GM06990 (cell line): ENCODE data around the gene ZSCAN26.

Experiments used
- DNase-seq: peaks from one replicate; pipeline ENCODE4 v3.0.0-alpha.2; 2011; ENCODE audit not compliant: insufficient read length; ENCODE audit errors: extremely low read depth
- H3K27me3 ChIP-seq: replicated peaks from 2 replicates; pipeline ENCODE4 v1.6.0; 2011; ENCODE audit warnings: low read length; ENCODE audit not compliant: control insufficient read depth, insufficient read depth
- H3K36me3 ChIP-seq: 2 replicates; pipeline ENCODE4 v1.5.1; 2011; ENCODE audit warnings: low read length; ENCODE audit not compliant: control insufficient read depth, insufficient read depth
- H3K4me3 ChIP-seq: replicated peaks from 2 replicates; pipeline ENCODE4 v1.5.1; 2011; ENCODE audit warnings: low read depth, mild to moderate bottlenecking, control low read depth, low read length
- CTCF ChIP-seq: IDR thresholded peaks from 2 replicates; pipeline ENCODE4 v1.5.1; 2011; ENCODE audit warnings: low read length, control low read depth, mild to moderate bottlenecking, inconsistent platforms; ENCODE audit not compliant: insufficient read depth, poor library complexity, severe bottlenecking

ZSCAN26 gene

GRCh38 chr6:28224131-28225055 is 42.5 kb upstream of the ZSCAN26 start:
- Histone ChIP-seq H3K36me3 (peaks cover 12% of the 10 kb centered on the region), H3K4me3 (peak overlapping the region; percentile 93), H3K27me3 (no peaks in the 10 kb centered on the region)
- DNase-seq: no peak
- TF ChIP-seq CTCF: no peak

- H3K27me3 ChIP-seq: no peaks in the 10 kb centered on the region
- peaks cover 12% of the 10 kb centered on the region for H3K36me3 ChIP-seq
- peak; percentile 77 for DNase-seq
- no peak for TF ChIP-seq CTCF
- H3K4me3 ChIP-seq: peak within 1 kb of the TSS; percentile 93
Observed at GRCh38 chr6:28225056-28225834, 41.7 kb upstream of the ZSCAN26 start, which contains the start of gene ZSCAN9. Gene ZSCAN9 (plus strand): TSS chr6:28225275. CDS start chr6:28227085, 1,810 bp downstream.

- no peaks in the 10 kb centered on the region for H3K27me3 ChIP-seq
- H3K4me3 ChIP-seq: no peak overlapping the region
- TF ChIP-seq CTCF: no peak
- peaks cover 12% of the 10 kb centered on the region for H3K36me3 ChIP-seq
- no peak for DNase-seq
Observed at GRCh38 chr6:28226460-28226859, 40.5 kb upstream of the ZSCAN26 start.

GRCh38 chr6:28232785-28233184 is 34.2 kb upstream of the ZSCAN26 start:
- Histone ChIP-seq H3K4me3 (no peak overlapping the region), H3K27me3 (no peaks in the 10 kb centered on the region), H3K36me3 (peaks cover 16% of the 10 kb centered on the region)
- DNase-seq: no peak
- no peak for TF ChIP-seq CTCF

GRCh38 chr6:28235912-28236452 is 31.0 kb upstream of the ZSCAN26 start:
- no peak for DNase-seq
- TF ChIP-seq CTCF: no peak
- Histone ChIP-seq H3K27me3 (no peaks in the 10 kb centered on the region), H3K36me3 (peaks cover 10% of the 10 kb centered on the region), H3K4me3 (no peak overlapping the region)
